B cell (primary cell): Measurements from ENCODE around the gene P2RY14. TPM values are rescaled to one million over a fixed set of nuclear protein-coding genes. Genes with fewer than 3 reads are reported as not detected.

Experiments
- ATAC-seq: fragments of 200-7000 bp; cut with Tn5 transposase; one replicate; pipeline ENCODE4 v1.10.0; 2021; ENCODE audit warnings: low read depth, mild to moderate bottlenecking, moderate number of reproducible peaks, moderate library complexity
- CTCF ChIA-PET: fragments of 350-600 bp; sonication (Branson Sonifier 250); formaldehyde crosslinking; loops from one replicate; lab custom pipeline; 2021; ENCODE audit warnings: antibody characterized with exemption, inconsistent platforms; lab: Charles Lee
- POLR2A ChIA-PET: fragments of 350-600 bp; sonication (Branson Sonifier 250); formaldehyde crosslinking; loops from one replicate; lab custom pipeline; 2021; ENCODE audit warnings: antibody characterized with exemption; lab: Charles Lee
- DNase-seq: peaks from one replicate; pipeline ENCODE4 v3.0.0; 2013
- H2AFZ ChIP-seq: 2 replicates; pipeline ENCODE4 v1.6.1; 2012; ENCODE audit warnings: mild to moderate bottlenecking, low read depth, low read length; ENCODE audit not compliant: insufficient read depth, poor library complexity, severe bottlenecking
- H3K27ac ChIP-seq, 2 donors: 1 replicate in 1 of 2; 2 replicates in 1 of 2; pipeline ENCODE4 v1.5.1; 2012 to 2013; ENCODE audit warnings: low read length in 2 of 2, mild to moderate bottlenecking in 2 of 2, moderate library complexity in 1 of 2
- H3K27me3 ChIP-seq, 4 experiments: fragments of 200-600 bp in 1 of 4; sonication (generic) in 1 of 4; replicated peaks in 1 of 4; 1 replicate in 2 of 4; 2 replicates in 2 of 4; pipeline versions ENCODE4 v1.6.1 to v1.7.0; 2013 to 2016; ENCODE audit warnings: low read length in 3 of 4, mild to moderate bottlenecking in 2 of 4, mixed read lengths in 1 of 4, moderate library complexity in 1 of 4; ENCODE audit not compliant: insufficient read depth in 4 of 4, control insufficient read depth in 3 of 4; ENCODE audit errors: control extremely low read depth in 1 of 4
- H3K36me3 ChIP-seq, 2 experiments: replicated peaks in 1 of 2; 1 replicate in 1 of 2; 2 replicates in 1 of 2; pipeline versions ENCODE4 v1.6.1 to v1.7.1; 2013; ENCODE audit warnings: low read length in 1 of 2; ENCODE audit not compliant: insufficient read depth in 2 of 2, control insufficient read depth in 1 of 2; ENCODE audit errors: control extremely low read depth in 1 of 2, extremely low read depth in 1 of 2
- H3K4me1 ChIP-seq, 2 donors: fragments of 200-600 bp in 1 of 2; sonication (generic) in 1 of 2; 1 replicate in 1 of 2; 2 replicates in 1 of 2; pipeline versions ENCODE4 v1.5.1 to v1.6.1; 2013 to 2017; ENCODE audit warnings: low read length in 2 of 2; ENCODE audit not compliant: control insufficient read depth in 2 of 2, insufficient read depth in 2 of 2
- H3K4me2 ChIP-seq: replicated peaks from 2 replicates; pipeline ENCODE3; 2012; ENCODE audit warnings: mild to moderate bottlenecking, low read depth, low read length; ENCODE audit not compliant: poor library complexity, severe bottlenecking
- H3K4me3 ChIP-seq, 5 experiments: fragments of 200-600 bp in 1 of 5; sonication (generic) in 1 of 5; 1 replicate in 3 of 5; 2 replicates in 2 of 5; pipeline versions ENCODE4 v1.5.1 to v1.7.0; 2011 to 2016; ENCODE audit warnings: low read length in 4 of 5, mild to moderate bottlenecking in 4 of 5, low read depth in 2 of 5, control low read depth in 1 of 5, moderate library complexity in 1 of 5; ENCODE audit not compliant: insufficient read depth in 1 of 5; ENCODE audit errors: control extremely low read depth in 1 of 5, extremely low read depth in 1 of 5
- H3K79me2 ChIP-seq: fragments of 200-600 bp; sonication (generic); one replicate; pipeline ENCODE4 v1.6.0; 2016; ENCODE audit warnings: low read length; ENCODE audit not compliant: control insufficient read depth, insufficient read depth
- H3K9ac ChIP-seq: fragments of 200-600 bp; sonication (generic); 2 replicates; pipeline ENCODE4 v1.6.1; 2017; ENCODE audit warnings: mild to moderate bottlenecking, low read length, moderate library complexity
- H3K9me3 ChIP-seq, 3 donors: one replicate each; pipeline versions ENCODE4 v1.6.1 to v1.7.1; 2013; ENCODE audit warnings: low read length in 2 of 3; ENCODE audit not compliant: control insufficient read depth in 2 of 3, insufficient read depth in 1 of 3; ENCODE audit errors: control extremely low read depth in 1 of 3
- H4K20me1 ChIP-seq: 2 replicates; pipeline ENCODE4 v1.6.0; 2012; ENCODE audit warnings: mild to moderate bottlenecking, low read length; ENCODE audit not compliant: insufficient read depth, control insufficient read depth, poor library complexity, severe bottlenecking
- H3K27ac Mint-ChIP-seq: one replicate; pipeline ENCODE4 v1.8.0; 2021; ENCODE audit warnings: mixed read lengths
- H3K27me3 Mint-ChIP-seq: one replicate; pipeline ENCODE4 v1.8.0; 2021; ENCODE audit warnings: mixed read lengths
- H3K4me1 Mint-ChIP-seq: one replicate; pipeline ENCODE4 v1.8.0; 2021; ENCODE audit warnings: mixed read lengths
- H3K4me3 Mint-ChIP-seq: one replicate; pipeline ENCODE4 v1.8.0; 2021; ENCODE audit warnings: mixed read lengths
- H3K9me3 Mint-ChIP-seq: one replicate; pipeline ENCODE4 v1.8.0; 2022; ENCODE audit warnings: mixed read lengths; ENCODE audit not compliant: insufficient read depth
- CTCF ChIP-seq: fragments of 200-600 bp; IDR thresholded peaks from one replicate; pipeline ENCODE4 v1.8.0; 2022; ENCODE audit warnings: antibody characterized with exemption, mild to moderate bottlenecking
- EZH2 ChIP-seq: IDR thresholded peaks from 2 replicates; pipeline ENCODE4 v1.6.1; 2012; ENCODE audit warnings: borderline replicate concordance, low read depth, mild to moderate bottlenecking, moderate library complexity, low read length; ENCODE audit not compliant: insufficient read depth, poor library complexity, severe bottlenecking
- WGBS: methylation state at CpG from one replicate; pipeline ENCODE4 v1.1.5; 2013; ENCODE audit warnings: missing lambda C conversion rate; ENCODE audit not compliant: insufficient coverage; 5-methylcytosine and 5-hydroxymethylcytosine counted together
- intact Hi-C: fragments of 100-400 bp; cut with micrococcal nuclease; formaldehyde crosslinking; loops from one replicate; pipeline ENCODE4 v1.10.0; 2022
- polyA plus RNA-seq: library from polyadenylated mRNA; depleted of rRNA; stranded (reverse); fragments of >200 nt; gene quantifications from 2 replicates; pipeline ENCODE4 v1.2.3, GENCODE V29; 2012
- total RNA-seq, 2 donors: library from RNA; stranded (reverse); fragments of 120-200 nt in 1 of 2; gene quantifications; 1 replicate in 1 of 2; 2 replicates in 1 of 2; pipeline versions ENCODE4 v1.2.3 to v1.2.4, GENCODE V29; 2013 to 2022

The P2RY14 gene
- total and polyA plus RNA-seq, 2 donors (not counting 1 experiment from before 2014, with no cell fraction given), result 7.0 to 11.3 TPM

GRCh38 chr3:151224268-151224866 is 54.0 kb downstream of the P2RY14 start:
- Mint-ChIP-seq H3K27me3 (no peaks in the 10 kb centered on the region), H3K4me1 (peaks cover 19% of the 10 kb centered on the region), H3K9me3 (peaks cover 3% of the 10 kb centered on the region), H3K27ac (no peak overlapping the region), H3K4me3 (no peak overlapping the region)
- no peak overlapping the region for H3K4me2 ChIP-seq
- no peak overlapping the region for H2AFZ ChIP-seq
- peaks cover 0 to 8% (median 0%) of the 10 kb centered on the region in 3 donors for H3K9me3 ChIP-seq
- peaks cover 0 to 5% of the 10 kb centered on the region in 2 experiments for H3K36me3 ChIP-seq
- DNase-seq, result no peak
- ChIA-PET POLR2A (no interaction called here), CTCF (interaction anchor here (0.7 to 12.2 kb wide), 8 partner anchors 13 to 70 kb away, joined by 3 to 460 read pairs (median 6); partner anchors contain the start of gene P2RY14)
- ATAC-seq, result no peak
- no peaks in the 10 kb centered on the region for H3K27me3 ChIP-seq
- intact Hi-C loops, result no loop called here
- peaks cover 4% of the 10 kb centered on the region for H3K79me2 ChIP-seq
- H3K27ac ChIP-seq, result no peak overlapping the region
- WGBS, result 100% methylated on average over 1 of the region's 4 CpGs
- no peaks in the 10 kb centered on the region for H4K20me1 ChIP-seq
- peaks cover 17 to 21% of the 10 kb centered on the region in 2 donors for H3K4me1 ChIP-seq
- no peak overlapping the region for H3K4me3 ChIP-seq
- TF ChIP-seq CTCF, result no peak
- no peak overlapping the region for H3K9ac ChIP-seq

- ATAC-seq (no peak), DNase-seq (no peak)
- no peak overlapping the region for H3K9ac ChIP-seq
- H3K4me2 ChIP-seq, result no peak overlapping the region
- no peaks in the 10 kb centered on the region for H3K4me1 Mint-ChIP-seq
- H3K9me3 ChIP-seq, result peaks cover 0 to 8% (median 0%) of the 10 kb centered on the region in 3 donors
- H3K4me3 Mint-ChIP-seq, result no peak overlapping the region
- H3K9me3 Mint-ChIP-seq, result peaks cover 3% of the 10 kb centered on the region
- no peaks in the 10 kb centered on the region for H4K20me1 ChIP-seq
- H3K4me3 ChIP-seq, result no peak overlapping the region
- H3K4me1 ChIP-seq, result no peaks in the 10 kb centered on the region
- H3K27me3 Mint-ChIP-seq, result no peaks in the 10 kb centered on the region
- ChIA-PET POLR2A (no interaction called here), CTCF (interaction anchor here (0.7 to 1.5 kb wide), 3 partner anchors 51 to 66 kb away, joined by 3 to 5 read pairs (median 3); no protein-coding TSS in a partner anchor)
- no peaks in the 10 kb centered on the region for H3K27me3 ChIP-seq
- H3K79me2 ChIP-seq, result no peaks in the 10 kb centered on the region
- no peak overlapping the region for H3K27ac ChIP-seq
- no peak for TF ChIP-seq CTCF
- TF ChIP-seq EZH2, result no peak
- 100% methylated on average over 1 of the region's 1 CpG for WGBS
- H2AFZ ChIP-seq, result no peak overlapping the region
- no peak overlapping the region for H3K27ac Mint-ChIP-seq
- no peaks in the 10 kb centered on the region for H3K36me3 ChIP-seq
- intact Hi-C loops, result no loop called here
Observed at GRCh38 chr3:151219056-151219455, 59.3 kb downstream of the P2RY14 start.
